ENCODE measurements around the gene POGK.
"Not testable (repeated sequence)": the region's sequence is repeated elsewhere in the genome, so short reads cannot be mapped to it uniquely, and the experiment has no call there.

The POGK gene

GRCh38 chr1:166827426-166827825, 11.8 kb upstream of the POGK start:
- H3K27ac ChIP-seq, result no peak overlapping the region
- no peak overlapping the region for H3K9ac ChIP-seq
- no peaks in the 10 kb centered on the region for H3K36me3 ChIP-seq (ENCODE audit: insufficient read depth)
- no peaks in the 10 kb centered on the region for H3K27me3 ChIP-seq (ENCODE audit: insufficient read depth, low read depth)
- no peak overlapping the region for H2AFZ ChIP-seq (ENCODE audit: low read depth)
- H3K79me2 ChIP-seq (ENCODE audit: insufficient read depth, low read depth), result no peaks in the 10 kb centered on the region
- no peaks in the 10 kb centered on the region for H4K20me1 ChIP-seq (ENCODE audit: insufficient read depth)
- H3K4me3 ChIP-seq (IDR thresholded peaks at IDR 0.05; ENCODE audit: insufficient read depth, low read depth, low read length), result no peak overlapping the region
- H3K4me1 ChIP-seq (ENCODE audit: low read depth, poor library complexity, severe bottlenecking), result peaks cover 4% of the 10 kb centered on the region
- H3K4me2 ChIP-seq, result no peak overlapping the region
- no peak for TF ChIP-seq CTCF (conservative IDR thresholded peaks at IDR 0.05; ENCODE audit: low read depth, low read length)

GRCh38 chr1:166829762-166830161, 9.5 kb upstream of the POGK start:
- H3K79me2 ChIP-seq (ENCODE audit: insufficient read depth, low read depth); H3K36me3 ChIP-seq (ENCODE audit: insufficient read depth); H3K27me3 ChIP-seq (ENCODE audit: insufficient read depth, low read depth); H4K20me1 ChIP-seq (ENCODE audit: insufficient read depth); H3K27ac ChIP-seq; H3K4me2 ChIP-seq; H3K4me1 ChIP-seq (ENCODE audit: low read depth, poor library complexity, severe bottlenecking); H3K4me3 ChIP-seq (IDR thresholded peaks at IDR 0.05; ENCODE audit: insufficient read depth, low read depth, low read length); H2AFZ ChIP-seq (ENCODE audit: low read depth); H3K9ac ChIP-seq: not testable (repeated sequence)

GRCh38 chr1:166836733-166837132, 2.5 kb upstream of the POGK start:
- peaks cover 18% of the 10 kb centered on the region; the same call in 1 of the 2 replicates for H3K79me2 ChIP-seq (ENCODE audit: insufficient read depth, low read depth)
- H2AFZ ChIP-seq (ENCODE audit: low read depth), result no peak overlapping the region

GRCh38 chr1:166839600-166840308, 479 bp downstream of the POGK start:
- Histone ChIP-seq H3K4me2 (peak overlapping the region; percentile 66), H4K20me1 (ENCODE audit: insufficient read depth) (no peaks in the 10 kb centered on the region), H3K4me1 (ENCODE audit: low read depth, poor library complexity, severe bottlenecking) (peaks cover 25% of the 10 kb centered on the region), H3K9ac (peak overlapping the region; percentile 95; the same call in 1 of the 2 replicates), H3K27ac (peak overlapping the region; percentile 27; the same call in 1 of the 2 replicates), H3K79me2 (ENCODE audit: insufficient read depth, low read depth) (peaks cover 34% of the 10 kb centered on the region; the same call in 1 of the 2 replicates), H2AFZ (ENCODE audit: low read depth) (peak overlapping the region; percentile 46; the same call in 1 of the 2 replicates), H3K36me3 (ENCODE audit: insufficient read depth) (peaks cover 13% of the 10 kb centered on the region; the same call in 1 of the 2 replicates), H3K4me3 (IDR thresholded peaks at IDR 0.05; ENCODE audit: insufficient read depth, low read depth, low read length) (peak overlapping the region; percentile 30), H3K27me3 (ENCODE audit: insufficient read depth, low read depth) (no peaks in the 10 kb centered on the region)
- peak; percentile 39 for TF ChIP-seq CTCF (conservative IDR thresholded peaks at IDR 0.05; ENCODE audit: low read depth, low read length)

More at GRCh38 chr1:166836733-166837132, 2.5 kb upstream of the POGK start:
- H3K4me1 ChIP-seq (ENCODE audit: low read depth, poor library complexity, severe bottlenecking), result peaks cover 25% of the 10 kb centered on the region
- H3K4me3 ChIP-seq (IDR thresholded peaks at IDR 0.05; ENCODE audit: insufficient read depth, low read depth, low read length), result no peak overlapping the region
- H3K36me3 ChIP-seq (ENCODE audit: insufficient read depth), result peaks cover 7% of the 10 kb centered on the region; the same call in 1 of the 2 replicates
- TF ChIP-seq CTCF (conservative IDR thresholded peaks at IDR 0.05; ENCODE audit: low read depth, low read length), result no peak
- no peak overlapping the region for H3K9ac ChIP-seq
- no peak overlapping the region for H3K27ac ChIP-seq
- H4K20me1 ChIP-seq (ENCODE audit: insufficient read depth), result no peaks in the 10 kb centered on the region
- H3K4me2 ChIP-seq, result no peak overlapping the region
- H3K27me3 ChIP-seq (ENCODE audit: insufficient read depth, low read depth), result no peaks in the 10 kb centered on the region
